Prostate gland (tissue), 2 donors: ENCODE results near the gene ZBTB26.

Source experiments
- CTCF ChIP-seq, 4 experiments: fragments of 200-600 bp in 2 of 4; fragments of 450-650 bp in 2 of 4; sonication (generic) in 2 of 4; IDR thresholded peaks; 1 replicate in 3 of 4; 2 replicates in 1 of 4; pipeline ENCODE4 v1.5.1; 2016 to 2019; ENCODE audit warnings: antibody characterized with exemption in 4 of 4, mild to moderate bottlenecking in 2 of 4, moderate library complexity in 2 of 4
- POLR2A ChIP-seq: fragments of 450-650 bp; IDR thresholded peaks from one replicate; pipeline ENCODE4 v1.6.1; 2016; ENCODE audit warnings: antibody characterized with exemption, mild to moderate bottlenecking
- POLR2AphosphoS5 ChIP-seq: sonication (generic); formaldehyde crosslinking; IDR thresholded peaks from one replicate; pipeline ENCODE4 v1.6.1; 2017; ENCODE audit warnings: antibody characterized with exemption

GRCh38 chr9:122936464-122936863, 5.2 kb upstream of the ZBTB26 start:
- TF ChIP-seq CTCF (IDR thresholded peaks at IDR 0.05) (no peak), POLR2A (no peak), POLR2AphosphoS5 (no peak)
